Measurements from ENCODE around the gene USP35.

DNA sequence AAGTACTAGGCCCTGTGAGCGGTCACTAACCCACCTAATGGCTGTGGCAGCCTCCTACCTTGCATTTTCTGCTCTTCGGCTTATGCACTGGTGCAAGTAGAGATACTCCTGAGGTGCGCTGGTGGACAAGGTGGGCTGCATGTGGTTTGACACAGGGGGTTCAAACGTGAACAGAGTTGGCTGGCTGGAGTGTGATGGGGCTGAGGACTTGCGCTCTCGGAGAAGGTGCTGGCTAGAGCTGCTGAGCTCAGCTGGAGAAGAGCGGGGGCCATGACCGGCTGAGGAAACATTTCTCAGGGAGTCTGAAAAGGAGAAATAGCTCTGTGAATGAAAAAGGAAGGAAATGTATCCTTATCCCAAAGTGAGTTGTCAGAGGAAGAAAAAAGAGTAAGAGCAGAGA is 61.4 kb downstream of the USP35 start:
- TF ChIP-seq, protein P1, sequence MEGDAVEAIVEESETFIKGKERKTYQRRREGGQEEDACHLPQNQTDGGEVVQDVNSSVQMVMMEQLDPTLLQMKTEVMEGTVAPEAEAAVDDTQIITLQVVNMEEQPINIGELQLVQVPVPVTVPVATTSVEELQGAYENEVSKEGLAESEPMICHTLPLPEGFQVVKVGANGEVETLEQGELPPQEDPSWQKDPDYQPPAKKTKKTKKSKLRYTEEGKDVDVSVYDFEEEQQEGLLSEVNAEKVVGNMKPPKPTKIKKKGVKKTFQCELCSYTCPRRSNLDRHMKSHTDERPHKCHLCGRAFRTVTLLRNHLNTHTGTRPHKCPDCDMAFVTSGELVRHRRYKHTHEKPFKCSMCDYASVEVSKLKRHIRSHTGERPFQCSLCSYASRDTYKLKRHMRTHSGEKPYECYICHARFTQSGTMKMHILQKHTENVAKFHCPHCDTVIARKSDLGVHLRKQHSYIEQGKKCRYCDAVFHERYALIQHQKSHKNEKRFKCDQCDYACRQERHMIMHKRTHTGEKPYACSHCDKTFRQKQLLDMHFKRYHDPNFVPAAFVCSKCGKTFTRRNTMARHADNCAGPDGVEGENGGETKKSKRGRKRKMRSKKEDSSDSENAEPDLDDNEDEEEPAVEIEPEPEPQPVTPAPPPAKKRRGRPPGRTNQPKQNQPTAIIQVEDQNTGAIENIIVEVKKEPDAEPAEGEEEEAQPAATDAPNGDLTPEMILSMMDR (conservative IDR thresholded peaks at IDR 0.05; ENCODE audit: low read depth, low read length), result no peak
- TF ChIP-seq EZH2 (IDR thresholded peaks at IDR 0.05; ENCODE audit: low read length, unreplicated experiment) (no peak), EZH2phosphoT487 (IDR thresholded peaks at IDR 0.05; ENCODE audit: borderline replicate concordance, low read length) (no peak)
